Measurements from ENCODE around the gene GPRC5B. TPM values are rescaled to one million over a fixed set of nuclear protein-coding genes. Genes with fewer than 3 reads are reported as not detected.

GPRC5B gene
- total RNA-seq, 1 donor from 2014 or later = 0.07 TPM

DNA sequence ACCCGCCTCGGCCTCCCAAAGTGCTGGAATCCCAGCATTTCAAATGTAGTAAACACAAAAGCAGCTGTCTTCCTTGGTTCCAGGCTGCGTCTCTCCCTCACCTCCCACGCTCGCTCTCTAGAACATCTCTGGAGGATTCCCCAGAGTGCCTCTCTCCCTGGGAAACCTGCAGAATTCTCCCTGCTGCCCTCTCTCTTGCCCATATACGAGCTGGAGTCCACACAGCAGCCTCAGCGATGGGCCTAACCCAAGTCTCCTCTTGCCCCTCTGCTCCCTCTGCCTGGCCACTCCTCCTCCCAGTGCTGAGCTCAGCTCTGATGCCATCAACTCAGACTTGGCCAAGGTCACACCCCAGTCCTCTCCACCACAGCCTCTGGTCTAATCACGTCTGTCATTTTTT is 10.6 kb downstream of the GPRC5B start:
- Mint-ChIP-seq H3K4me1 (no peaks in the 10 kb centered on the region), H3K36me3 (ENCODE audit: low read depth) (no peaks in the 10 kb centered on the region), H3K27ac (no peak overlapping the region), H3K9me3 (no peaks in the 10 kb centered on the region), H3K27me3 (peaks cover 1% of the 10 kb centered on the region), H3K4me3 (no peak overlapping the region)
- TF ChIP-seq, protein P1, sequence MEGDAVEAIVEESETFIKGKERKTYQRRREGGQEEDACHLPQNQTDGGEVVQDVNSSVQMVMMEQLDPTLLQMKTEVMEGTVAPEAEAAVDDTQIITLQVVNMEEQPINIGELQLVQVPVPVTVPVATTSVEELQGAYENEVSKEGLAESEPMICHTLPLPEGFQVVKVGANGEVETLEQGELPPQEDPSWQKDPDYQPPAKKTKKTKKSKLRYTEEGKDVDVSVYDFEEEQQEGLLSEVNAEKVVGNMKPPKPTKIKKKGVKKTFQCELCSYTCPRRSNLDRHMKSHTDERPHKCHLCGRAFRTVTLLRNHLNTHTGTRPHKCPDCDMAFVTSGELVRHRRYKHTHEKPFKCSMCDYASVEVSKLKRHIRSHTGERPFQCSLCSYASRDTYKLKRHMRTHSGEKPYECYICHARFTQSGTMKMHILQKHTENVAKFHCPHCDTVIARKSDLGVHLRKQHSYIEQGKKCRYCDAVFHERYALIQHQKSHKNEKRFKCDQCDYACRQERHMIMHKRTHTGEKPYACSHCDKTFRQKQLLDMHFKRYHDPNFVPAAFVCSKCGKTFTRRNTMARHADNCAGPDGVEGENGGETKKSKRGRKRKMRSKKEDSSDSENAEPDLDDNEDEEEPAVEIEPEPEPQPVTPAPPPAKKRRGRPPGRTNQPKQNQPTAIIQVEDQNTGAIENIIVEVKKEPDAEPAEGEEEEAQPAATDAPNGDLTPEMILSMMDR (IDR thresholded peaks at IDR 0.05) = no peak
- ChIA-PET CTCF (no interaction called here), POLR2A (interaction anchor here (0.6 to 0.7 kb wide), 2 partner anchors 9 to 18 kb away, joined by 3 to 4 read pairs; no protein-coding TSS in a partner anchor)
- intact Hi-C loops (cut with micrococcal nuclease) = no loop called here
- DNase-seq (no peak), ATAC-seq (ENCODE audit: low read depth) (no peak)

DNA sequence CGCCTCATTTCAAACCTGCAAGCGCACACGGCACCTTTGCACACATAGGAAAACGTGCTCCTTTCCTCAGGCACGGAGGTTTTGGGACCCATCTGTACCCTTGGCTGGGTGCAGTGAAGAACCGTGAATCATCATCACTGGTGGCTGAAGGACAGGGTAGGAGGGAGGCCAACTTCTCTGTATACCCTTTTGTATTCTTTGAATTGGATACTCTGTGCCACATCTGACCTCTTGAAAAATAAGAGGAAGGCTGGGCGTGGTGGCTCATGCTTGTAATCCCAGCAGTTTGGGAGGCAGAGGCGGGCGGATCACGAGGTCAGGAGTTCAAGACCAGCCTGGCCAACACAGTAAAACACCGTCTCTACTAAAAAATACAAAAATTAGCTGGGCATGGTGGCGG is 11.7 kb downstream of the GPRC5B start:
- intact Hi-C loops (cut with micrococcal nuclease) = no loop called here
- no peak for ATAC-seq (ENCODE audit: low read depth)
- Mint-ChIP-seq H3K36me3 (ENCODE audit: low read depth) (no peaks in the 10 kb centered on the region), H3K27me3 (peaks cover 5% of the 10 kb centered on the region), H3K27ac (no peak overlapping the region), H3K4me3 (no peak overlapping the region), H3K9me3 (no peaks in the 10 kb centered on the region), H3K4me1 (no peaks in the 10 kb centered on the region)
- POLR2A ChIA-PET = no interaction called here
- CTCF ChIA-PET = no interaction called here
- no peak for DNase-seq
- TF ChIP-seq, protein P1 (IDR thresholded peaks at IDR 0.05) = no peak

DNA sequence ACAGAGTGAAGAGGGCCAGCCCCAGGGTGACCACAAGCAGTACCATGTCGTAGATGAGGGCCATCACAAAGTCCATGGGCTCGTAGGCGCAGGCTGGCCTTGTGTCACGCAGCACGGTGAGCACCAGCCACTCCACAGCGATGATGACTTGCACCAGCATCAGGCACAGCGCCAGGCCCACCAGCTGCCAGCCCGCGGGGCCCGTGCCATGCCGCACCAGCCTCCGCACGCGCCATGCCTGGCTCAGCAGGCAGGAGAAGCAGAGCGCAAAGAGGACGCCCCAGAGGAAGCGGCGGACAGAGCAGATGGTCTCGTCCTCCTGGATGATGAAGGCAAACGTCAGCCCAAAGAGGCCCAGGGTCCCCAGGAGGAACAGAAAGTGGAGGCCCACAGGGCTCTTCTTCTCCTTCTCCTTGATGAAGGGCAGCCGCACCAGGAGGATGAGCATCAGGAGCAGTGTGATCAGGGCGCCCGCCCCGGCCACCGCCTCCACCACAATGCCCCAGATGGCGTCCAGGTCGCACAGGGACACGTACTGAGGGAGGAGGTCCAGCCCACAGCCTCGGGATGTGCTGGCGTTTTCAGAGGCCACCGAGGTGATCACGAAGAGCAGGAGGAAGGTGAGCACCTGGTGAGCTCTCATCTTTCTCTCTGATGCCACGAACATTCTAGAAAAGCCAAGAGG is 12.3 kb downstream of the GPRC5B start:
- CTCF ChIA-PET = no interaction called here
- H3K27ac Mint-ChIP-seq = no peak overlapping the region
- DNase-seq = no peak

DNA sequence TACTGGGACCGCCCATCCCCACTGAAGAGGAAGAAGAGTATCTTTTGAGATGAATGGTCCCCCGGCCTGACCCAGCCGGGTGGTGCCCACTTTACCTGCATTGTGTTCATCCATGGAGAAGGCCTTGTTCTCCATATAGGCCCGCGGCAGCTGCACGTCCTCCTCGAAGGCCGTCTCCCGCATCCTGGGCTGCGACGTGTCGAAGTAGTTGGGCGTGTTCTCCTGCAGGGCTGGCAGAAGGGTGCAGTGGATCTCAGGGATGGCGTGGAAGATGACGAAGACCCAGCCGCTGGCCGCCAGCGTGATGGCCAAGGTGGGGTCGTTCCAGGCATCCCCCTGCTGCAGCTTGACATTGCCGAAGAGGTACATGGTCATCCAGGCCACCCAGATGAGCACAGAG is 12.9 kb downstream of the GPRC5B start:
- no peak for ATAC-seq (ENCODE audit: low read depth)
- intact Hi-C loops (cut with micrococcal nuclease) = no loop called here
- CTCF ChIA-PET = no interaction called here
- Mint-ChIP-seq H3K9me3 (no peaks in the 10 kb centered on the region), H3K4me3 (no peak overlapping the region), H3K27me3 (peaks cover 5% of the 10 kb centered on the region), H3K4me1 (no peaks in the 10 kb centered on the region), H3K36me3 (ENCODE audit: low read depth) (no peaks in the 10 kb centered on the region), H3K27ac (no peak overlapping the region)
- POLR2A ChIA-PET = no interaction called here
- DNase-seq = no peak
- TF ChIP-seq, protein P1 (IDR thresholded peaks at IDR 0.05) = no peak

More for the DNA sequence above, 12.3 kb downstream of the GPRC5B start:
- no peak overlapping the region for H3K4me3 Mint-ChIP-seq
- intact Hi-C loops (cut with micrococcal nuclease) = no loop called here
- ATAC-seq (ENCODE audit: low read depth) = no peak
- H3K27me3 Mint-ChIP-seq = peaks cover 5% of the 10 kb centered on the region
- no peaks in the 10 kb centered on the region for H3K9me3 Mint-ChIP-seq
- H3K4me1 Mint-ChIP-seq = no peaks in the 10 kb centered on the region
- POLR2A ChIA-PET = no interaction called here
- no peaks in the 10 kb centered on the region for H3K36me3 Mint-ChIP-seq (ENCODE audit: low read depth)
- TF ChIP-seq, protein P1 (IDR thresholded peaks at IDR 0.05) = no peak

DNA sequence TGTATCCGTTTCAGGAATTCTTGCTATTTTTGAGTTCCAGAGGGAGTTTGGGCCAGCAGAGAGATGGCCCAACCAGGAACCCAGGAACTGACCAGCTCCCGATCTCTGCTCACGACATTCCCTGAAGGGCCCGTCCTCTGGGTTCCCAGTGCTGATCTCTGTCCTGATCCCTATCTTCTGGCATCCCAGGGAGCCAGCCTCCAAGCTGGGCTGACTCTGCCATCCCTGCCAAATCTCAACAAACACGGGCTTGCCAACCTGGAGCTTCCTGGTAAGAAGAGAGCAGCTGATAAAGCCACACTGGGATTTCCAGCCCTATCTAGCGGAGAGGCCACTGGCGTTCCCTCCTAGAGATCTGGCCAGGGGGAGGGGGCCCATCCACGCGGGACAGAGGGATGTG is 16.2 kb downstream of the GPRC5B start:
- TF ChIP-seq, protein P1 (IDR thresholded peaks at IDR 0.05) = no peak
- Mint-ChIP-seq H3K36me3 (ENCODE audit: low read depth) (no peaks in the 10 kb centered on the region), H3K4me3 (no peak overlapping the region), H3K27ac (no peak overlapping the region), H3K27me3 (peaks cover 5% of the 10 kb centered on the region), H3K9me3 (no peaks in the 10 kb centered on the region), H3K4me1 (no peaks in the 10 kb centered on the region)
- POLR2A ChIA-PET = no interaction called here
- intact Hi-C loops (cut with micrococcal nuclease) = no loop called here
- no peak for ATAC-seq (ENCODE audit: low read depth)
- CTCF ChIA-PET = no interaction called here
- no peak for DNase-seq

Measured in activated B cell treated with CpG ODN at 0.5 μM for 24 hours (primary cell).